HL-60/S4 (cell line): Measurements from ENCODE around the gene ANKRA2.
"Not testable (repeated sequence)": the region's sequence is repeated elsewhere in the genome, so short reads cannot be mapped to it uniquely, and the experiment has no call there.

Experiments used
- in situ Hi-C: fragments of 300-500 bp; cut with MboI; formaldehyde crosslinking; loops from 2 replicates; pipeline ENCODE4 v1.14.3; 2022; ENCODE audit warnings: low sequenced_read_pairs

ANKRA2 gene

GRCh38 chr5:73552642-73553041 is 12.8 kb downstream of the ANKRA2 start:
- in situ Hi-C loops = no loop called here

GRCh38 chr5:73550016-73550415 is 15.4 kb downstream of the ANKRA2 start:
- in situ Hi-C loops = no loop called here

- in situ Hi-C loops = no loop called here
These were observed 20.0 kb downstream of the ANKRA2 start for GRCh38 chr5:73545403-73545779.

GRCh38 chr5:73544429-73545402 is 20.7 kb downstream of the ANKRA2 start:
- in situ Hi-C loops = no loop called here

GRCh38 chr5:73542020-73542419 is 23.4 kb downstream of the ANKRA2 start:
- in situ Hi-C loops = no loop called here

GRCh38 chr5:73540192-73540591 is 25.2 kb downstream of the ANKRA2 start:
- in situ Hi-C loops = no loop called here

GRCh38 chr5:73539730-73540129 is 25.7 kb downstream of the ANKRA2 start:
- in situ Hi-C loops = no loop called here

GRCh38 chr5:73534971-73535370 is 30.5 kb downstream of the ANKRA2 start:
- in situ Hi-C loops = no loop called here

GRCh38 chr5:73534011-73534644 is 31.3 kb downstream of the ANKRA2 start:
- in situ Hi-C loops = no loop called here

- in situ Hi-C loops = no loop called here
These were observed 33.2 kb downstream of the ANKRA2 start for GRCh38 chr5:73532195-73532594.

- in situ Hi-C loops = no loop called here
These were observed 34.1 kb downstream of the ANKRA2 start for GRCh38 chr5:73531356-73531755.

- in situ Hi-C loops = no loop called here
These were observed 36.4 kb downstream of the ANKRA2 start for GRCh38 chr5:73529081-73529480.

GRCh38 chr5:73528248-73528647 is 37.2 kb downstream of the ANKRA2 start:
- in situ Hi-C loops = no loop called here

- in situ Hi-C loops = no loop called here
These were observed 39.7 kb downstream of the ANKRA2 start for GRCh38 chr5:73525606-73526203.

GRCh38 chr5:73523861-73524260 is 41.6 kb downstream of the ANKRA2 start:
- in situ Hi-C loops = no loop called here

GRCh38 chr5:73522989-73523388 is 42.5 kb downstream of the ANKRA2 start:
- in situ Hi-C loops = no loop called here

GRCh38 chr5:73519531-73520283 is 45.7 kb downstream of the ANKRA2 start:
- in situ Hi-C loops = no loop called here

GRCh38 chr5:73515232-73515631 is 50.2 kb downstream of the ANKRA2 start:
- in situ Hi-C loops = no loop called here

GRCh38 chr5:73514418-73514817 is 51.0 kb downstream of the ANKRA2 start:
- in situ Hi-C loops = no loop called here

- in situ Hi-C loops = no loop called here
These were observed 51.4 kb downstream of the ANKRA2 start for GRCh38 chr5:73513996-73514395.

GRCh38 chr5:73508521-73508920 is 56.9 kb downstream of the ANKRA2 start:
- in situ Hi-C loops = not testable (repeated sequence)
